Astrocyte (in vitro differentiated cells and primary cell): ENCODE data around the gene OSBP2. TPM values are rescaled to one million over a fixed set of nuclear protein-coding genes. Genes with fewer than 3 reads are reported as not detected.

Source experiments
- DNase-seq: peaks from one replicate; pipeline ENCODE4 v3.0.0-alpha.2; 2010; ENCODE audit warnings: low read depth
- FAIRE-seq: peaks from 2 replicates; lab custom pipeline; 2011; peaks lifted over from hg19 to GRCh38; lab: Jason Lieb, UNC
- H2AFZ ChIP-seq: 2 replicates; pipeline ENCODE4 v1.6.0; 2012; ENCODE audit warnings: low read depth, low read length, inconsistent platforms
- H3K27ac ChIP-seq: 2 replicates; pipeline ENCODE4 v1.5.1; 2011; ENCODE audit warnings: low read depth, low read length, inconsistent platforms
- H3K27me3 ChIP-seq: 2 replicates; pipeline ENCODE4 v1.6.0; 2011; ENCODE audit warnings: low read length, inconsistent platforms; ENCODE audit not compliant: insufficient read depth
- H3K36me3 ChIP-seq: 2 replicates; pipeline ENCODE4 v1.5.1; 2011; ENCODE audit warnings: low read length, inconsistent platforms; ENCODE audit not compliant: insufficient read depth
- H3K4me1 ChIP-seq: 2 replicates; pipeline ENCODE4 v1.5.1; 2011; ENCODE audit warnings: low read length, inconsistent platforms; ENCODE audit not compliant: insufficient read depth
- H3K4me2 ChIP-seq: 2 replicates; pipeline ENCODE4 v1.6.0; 2012; ENCODE audit warnings: low read length, inconsistent platforms
- H3K4me3 ChIP-seq: 2 replicates; pipeline ENCODE4 v1.5.1; 2011; ENCODE audit warnings: low read depth, mild to moderate bottlenecking, low read length, inconsistent platforms; ENCODE audit not compliant: insufficient read depth
- H3K79me2 ChIP-seq: 2 replicates; pipeline ENCODE4 v1.6.0; 2012; ENCODE audit warnings: mild to moderate bottlenecking, low read length, inconsistent platforms; ENCODE audit not compliant: insufficient read depth
- H3K9ac ChIP-seq: 2 replicates; pipeline ENCODE4 v1.6.0; 2012; ENCODE audit warnings: mild to moderate bottlenecking, low read length, inconsistent platforms
- H3K9me3 ChIP-seq: 2 replicates; pipeline ENCODE4 v1.5.1; 2012; ENCODE audit warnings: low read depth, mild to moderate bottlenecking, low read length, inconsistent platforms; ENCODE audit not compliant: insufficient read depth
- H4K20me1 ChIP-seq: 2 replicates; pipeline ENCODE4 v1.6.0; 2012; ENCODE audit warnings: low read length, inconsistent platforms; ENCODE audit not compliant: insufficient read depth
- H3K27ac Mint-ChIP-seq: one replicate; pipeline ENCODE4 v1.8.0; 2021; ENCODE audit warnings: mild to moderate bottlenecking, mixed read lengths; ENCODE audit not compliant: unreplicated experiment
- H3K27me3 Mint-ChIP-seq: one replicate; pipeline ENCODE4 v1.8.0; 2021; ENCODE audit warnings: low read depth, mixed read lengths; ENCODE audit not compliant: unreplicated experiment
- H3K36me3 Mint-ChIP-seq: one replicate; pipeline ENCODE4 v1.8.0; 2021; ENCODE audit warnings: low read depth, mixed read lengths; ENCODE audit not compliant: unreplicated experiment
- H3K4me1 Mint-ChIP-seq: one replicate; pipeline ENCODE4 v1.8.0; 2021; ENCODE audit warnings: low read depth, mixed read lengths; ENCODE audit not compliant: unreplicated experiment
- H3K4me3 Mint-ChIP-seq: one replicate; pipeline ENCODE4 v1.8.0; 2021; ENCODE audit warnings: mild to moderate bottlenecking, moderate library complexity, mixed read lengths; ENCODE audit not compliant: unreplicated experiment
- H3K9me3 Mint-ChIP-seq: one replicate; pipeline ENCODE4 v1.8.0; 2021; ENCODE audit warnings: mild to moderate bottlenecking, mixed read lengths; ENCODE audit not compliant: unreplicated experiment
- EZH2 ChIP-seq: IDR thresholded peaks from 2 replicates; pipeline ENCODE4 v1.6.1; 2012; ENCODE audit warnings: mild to moderate bottlenecking, low read length, inconsistent platforms; ENCODE audit not compliant: insufficient read depth
- total RNA-seq: library from RNA; stranded (reverse); gene quantifications from 2 replicates; pipeline ENCODE4 v1.2.1, GENCODE V29; 2021
- TF ChIP-seq, protein P1 (sequence below): IDR thresholded peaks from 2 replicates; pipeline ENCODE4 v1.5.1; 2011; ENCODE audit warnings: low read depth, mild to moderate bottlenecking, inconsistent platforms, low read length, moderate library complexity; ENCODE audit not compliant: insufficient read depth

Gene OSBP2
- total RNA-seq, 1 donor from 2014 or later: 0.48 TPM

DNA sequence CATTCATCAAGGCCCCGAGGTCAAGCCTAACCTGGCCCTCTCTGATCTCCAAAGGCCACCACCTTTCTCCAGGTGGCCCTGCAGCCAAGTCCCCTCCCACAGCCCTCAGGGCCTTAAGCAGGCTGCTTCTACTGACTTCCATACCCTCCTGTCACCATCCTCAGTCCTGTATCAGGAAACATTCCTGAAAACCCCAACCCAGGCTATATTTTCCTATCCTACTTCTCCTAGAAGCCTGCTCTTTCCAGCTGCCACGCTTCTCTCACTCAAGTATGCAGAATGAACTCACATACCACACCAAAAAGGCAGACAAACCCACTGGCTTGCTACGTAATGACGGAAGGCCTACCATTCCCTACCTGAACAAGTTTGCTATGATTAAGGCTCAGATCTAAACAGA is 250.3 kb downstream of the OSBP2 start:
- Histone ChIP-seq H3K27ac (no peak overlapping the region), H3K27me3 (no peaks in the 10 kb centered on the region), H3K4me3 (no peak overlapping the region), H3K9ac (no peak overlapping the region), H3K36me3 (peaks cover 78% of the 10 kb centered on the region), H3K79me2 (no peaks in the 10 kb centered on the region), H4K20me1 (peaks cover 43% of the 10 kb centered on the region), H2AFZ (no peak overlapping the region), H3K4me1 (no peaks in the 10 kb centered on the region), H3K4me2 (no peak overlapping the region), H3K9me3 (no peaks in the 10 kb centered on the region)
- FAIRE-seq (no peak), DNase-seq (no peak)
- TF ChIP-seq EZH2: no peak
- TF ChIP-seq, protein P1, sequence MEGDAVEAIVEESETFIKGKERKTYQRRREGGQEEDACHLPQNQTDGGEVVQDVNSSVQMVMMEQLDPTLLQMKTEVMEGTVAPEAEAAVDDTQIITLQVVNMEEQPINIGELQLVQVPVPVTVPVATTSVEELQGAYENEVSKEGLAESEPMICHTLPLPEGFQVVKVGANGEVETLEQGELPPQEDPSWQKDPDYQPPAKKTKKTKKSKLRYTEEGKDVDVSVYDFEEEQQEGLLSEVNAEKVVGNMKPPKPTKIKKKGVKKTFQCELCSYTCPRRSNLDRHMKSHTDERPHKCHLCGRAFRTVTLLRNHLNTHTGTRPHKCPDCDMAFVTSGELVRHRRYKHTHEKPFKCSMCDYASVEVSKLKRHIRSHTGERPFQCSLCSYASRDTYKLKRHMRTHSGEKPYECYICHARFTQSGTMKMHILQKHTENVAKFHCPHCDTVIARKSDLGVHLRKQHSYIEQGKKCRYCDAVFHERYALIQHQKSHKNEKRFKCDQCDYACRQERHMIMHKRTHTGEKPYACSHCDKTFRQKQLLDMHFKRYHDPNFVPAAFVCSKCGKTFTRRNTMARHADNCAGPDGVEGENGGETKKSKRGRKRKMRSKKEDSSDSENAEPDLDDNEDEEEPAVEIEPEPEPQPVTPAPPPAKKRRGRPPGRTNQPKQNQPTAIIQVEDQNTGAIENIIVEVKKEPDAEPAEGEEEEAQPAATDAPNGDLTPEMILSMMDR: no peak
- no peaks in the 10 kb centered on the region for H3K9me3 Mint-ChIP-seq
- peaks cover 41% of the 10 kb centered on the region for H3K36me3 Mint-ChIP-seq
- H3K27ac Mint-ChIP-seq: no peak overlapping the region
- H3K27me3 Mint-ChIP-seq: no peaks in the 10 kb centered on the region
- peaks cover 16% of the 10 kb centered on the region for H3K4me1 Mint-ChIP-seq
- no peak overlapping the region for H3K4me3 Mint-ChIP-seq

GRCh38 chr22:30945653-30946052 is 251.0 kb downstream of the OSBP2 start:
- FAIRE-seq (no peak), DNase-seq (no peak)
- TF ChIP-seq, protein P1: no peak
- TF ChIP-seq EZH2: no peak
- peaks cover 48% of the 10 kb centered on the region for H3K36me3 Mint-ChIP-seq
- H3K9ac ChIP-seq: no peak overlapping the region
- no peaks in the 10 kb centered on the region for H3K27me3 Mint-ChIP-seq
- peaks cover 46% of the 10 kb centered on the region for H4K20me1 ChIP-seq
- H3K27me3 ChIP-seq: no peaks in the 10 kb centered on the region
- no peaks in the 10 kb centered on the region for H3K79me2 ChIP-seq
- peaks cover 16% of the 10 kb centered on the region for H3K4me1 Mint-ChIP-seq
- H3K4me3 ChIP-seq: no peak overlapping the region
- H3K4me1 ChIP-seq: no peaks in the 10 kb centered on the region
- no peak overlapping the region for H3K27ac Mint-ChIP-seq
- H3K4me2 ChIP-seq: no peak overlapping the region
- H3K36me3 ChIP-seq: peaks cover 78% of the 10 kb centered on the region
- H3K9me3 ChIP-seq: no peaks in the 10 kb centered on the region
- H2AFZ ChIP-seq: no peak overlapping the region
- H3K27ac ChIP-seq: no peak overlapping the region
- peak overlapping the region; percentile 61 for H3K4me3 Mint-ChIP-seq
- no peaks in the 10 kb centered on the region for H3K9me3 Mint-ChIP-seq

DNA sequence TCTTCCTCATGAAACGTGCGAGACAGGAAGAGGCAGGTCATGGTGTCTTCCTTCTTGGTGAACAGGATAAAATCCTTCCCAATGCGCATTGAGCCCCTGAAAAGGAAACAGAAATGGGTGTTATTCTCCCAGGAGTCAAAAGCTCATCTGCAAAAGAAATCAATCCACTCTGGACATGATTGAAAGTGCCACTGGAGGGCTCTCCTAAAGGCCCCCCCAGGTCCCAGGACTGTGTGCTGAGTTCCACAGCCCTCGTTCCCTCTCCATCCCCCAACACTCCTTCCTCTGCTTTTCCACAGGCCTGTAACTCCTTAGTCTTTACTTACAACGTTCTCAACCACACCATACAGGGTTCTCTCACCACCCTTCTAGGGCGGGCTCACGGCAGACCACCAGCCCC is 251.7 kb downstream of the OSBP2 start:
- no peak overlapping the region for H3K27ac ChIP-seq
- Mint-ChIP-seq H3K4me3 (no peak overlapping the region), H3K36me3 (peaks cover 50% of the 10 kb centered on the region), H3K27me3 (no peaks in the 10 kb centered on the region), H3K27ac (no peak overlapping the region), H3K9me3 (no peaks in the 10 kb centered on the region), H3K4me1 (peaks cover 16% of the 10 kb centered on the region)
- no peaks in the 10 kb centered on the region for H3K9me3 ChIP-seq
- FAIRE-seq (no peak), DNase-seq (no peak)
- H3K4me1 ChIP-seq: no peaks in the 10 kb centered on the region
- H2AFZ ChIP-seq: no peak overlapping the region
- no peaks in the 10 kb centered on the region for H3K79me2 ChIP-seq
- peaks cover 77% of the 10 kb centered on the region for H3K36me3 ChIP-seq
- H3K9ac ChIP-seq: no peak overlapping the region
- H3K4me3 ChIP-seq: no peak overlapping the region
- H3K4me2 ChIP-seq: no peak overlapping the region
- TF ChIP-seq, protein P1: no peak
- no peak for TF ChIP-seq EZH2
- peaks cover 53% of the 10 kb centered on the region for H4K20me1 ChIP-seq
- H3K27me3 ChIP-seq: no peaks in the 10 kb centered on the region
